T-cell (primary cell): ENCODE measurements around the gene WDCP. TPM values are rescaled to one million over a fixed set of nuclear protein-coding genes. Genes with fewer than 3 reads are reported as not detected.

Experiments used
- ATAC-seq, 4 experiments: fragments of 200-7000 bp in 3 of 4; fragments of 150-1000 bp in 1 of 4; cut with Tn5 transposase; replicated peaks in 1 of 4; 1 replicate in 3 of 4; 2 replicates in 1 of 4; pipeline ENCODE4 v1.10.0; 2021; ENCODE audit warnings: moderate library complexity in 3 of 4, mild to moderate bottlenecking in 2 of 4, moderate number of reproducible peaks in 1 of 4
- CTCF ChIA-PET, 2 donors: fragments of 300-600 bp; sonication (Branson Sonifier 250); formaldehyde crosslinking; loops; one replicate each; lab custom pipeline; 2022; ENCODE audit warnings: antibody characterized with exemption in 2 of 2; lab: Charles Lee
- POLR2A ChIA-PET, 2 donors: fragments of 300-600 bp; sonication (Branson Sonifier 250); formaldehyde crosslinking; loops; one replicate each; lab custom pipeline; 2022; ENCODE audit warnings: antibody characterized with exemption in 2 of 2; lab: Charles Lee
- DNase-seq, 35 experiments: peaks; one replicate each; pipeline versions ENCODE4 v3.0.0 to v3.0.0-alpha.2; 2013 to 2023
- H3K27ac ChIP-seq: one replicate; pipeline ENCODE4 v1.5.1; 2013; ENCODE audit warnings: low read length
- H3K27me3 ChIP-seq, 2 experiments: replicated peaks in 1 of 2; 1 replicate in 1 of 2; 2 replicates in 1 of 2; pipeline versions ENCODE4 v1.6.1 to v1.7.0; 2013; ENCODE audit warnings: low read length in 1 of 2, mixed read lengths in 1 of 2; ENCODE audit not compliant: control insufficient read depth in 2 of 2, insufficient read depth in 2 of 2; ENCODE audit errors: extremely low read depth in 1 of 2
- H3K36me3 ChIP-seq, 2 donors: 1 replicate in 1 of 2; 2 replicates in 1 of 2; pipeline versions ENCODE4 v1.6.1 to v1.7.0; 2013; ENCODE audit warnings: low read length in 1 of 2; ENCODE audit not compliant: control insufficient read depth in 2 of 2, insufficient read depth in 1 of 2; ENCODE audit errors: extremely low read depth in 1 of 2
- H3K4me1 ChIP-seq, 2 experiments: 1 replicate in 1 of 2; 2 replicates in 1 of 2; pipeline versions ENCODE4 v1.6.1 to v1.7.0; 2013; ENCODE audit warnings: low read length in 2 of 2, mixed read lengths in 1 of 2; ENCODE audit not compliant: insufficient read depth in 2 of 2, control insufficient read depth in 1 of 2; ENCODE audit errors: extremely low read depth in 1 of 2
- H3K4me3 ChIP-seq, 2 donors: 1 replicate in 1 of 2; 2 replicates in 1 of 2; pipeline versions ENCODE4 v1.5.1 to v1.7.0; 2013; ENCODE audit warnings: mild to moderate bottlenecking in 2 of 2, low read length in 1 of 2, moderate library complexity in 1 of 2; ENCODE audit not compliant: control insufficient read depth in 1 of 2; ENCODE audit errors: extremely low read depth in 1 of 2
- H3K9me3 ChIP-seq: 2 replicates; pipeline ENCODE4 v1.7.0; 2013
- H3K27ac Mint-ChIP-seq, 2 donors: one replicate each; pipeline ENCODE4 v1.8.0; 2020 to 2021; ENCODE audit warnings: mild to moderate bottlenecking in 2 of 2, mixed read lengths in 2 of 2
- H3K27me3 Mint-ChIP-seq, 2 donors: one replicate each; pipeline ENCODE4 v1.8.0; 2021 to 2022; ENCODE audit warnings: mixed read lengths in 2 of 2
- H3K36me3 Mint-ChIP-seq: one replicate; pipeline ENCODE4 v1.8.0; 2021; ENCODE audit warnings: mixed read lengths
- H3K4me1 Mint-ChIP-seq, 3 donors: one replicate each; pipeline ENCODE4 v1.8.0; 2020 to 2022; ENCODE audit warnings: mixed read lengths in 3 of 3, mild to moderate bottlenecking in 1 of 3
- H3K4me3 Mint-ChIP-seq, 3 donors: one replicate each; pipeline ENCODE4 v1.8.0; 2020 to 2022; ENCODE audit warnings: mild to moderate bottlenecking in 3 of 3, mixed read lengths in 3 of 3, moderate library complexity in 3 of 3
- H3K9me3 Mint-ChIP-seq, 3 donors: one replicate each; pipeline ENCODE4 v1.8.0; 2020 to 2022; ENCODE audit warnings: mixed read lengths in 3 of 3
- WGBS: methylation state at CpG from one replicate; pipeline ENCODE4 v1.1.5; 2013; ENCODE audit warnings: missing lambda C conversion rate; ENCODE audit not compliant: insufficient coverage; 5-methylcytosine and 5-hydroxymethylcytosine counted together
- total RNA-seq, 35 experiments: library from RNA in 6 of 35; stranded (reverse) in 6 of 35; fragments of 120-200 nt in 1 of 35; gene quantifications; one replicate each; pipeline versions ENCODE4 v1.2.1 to v1.2.4 and lab custom pipeline; 2013 to 2026

Gene WDCP
- total RNA-seq, 5 donors from 2014 or later (not counting 1 experiment from before 2014, with no cell fraction given): 6.1 to 18.9 (median 18.2) TPM

DNA sequence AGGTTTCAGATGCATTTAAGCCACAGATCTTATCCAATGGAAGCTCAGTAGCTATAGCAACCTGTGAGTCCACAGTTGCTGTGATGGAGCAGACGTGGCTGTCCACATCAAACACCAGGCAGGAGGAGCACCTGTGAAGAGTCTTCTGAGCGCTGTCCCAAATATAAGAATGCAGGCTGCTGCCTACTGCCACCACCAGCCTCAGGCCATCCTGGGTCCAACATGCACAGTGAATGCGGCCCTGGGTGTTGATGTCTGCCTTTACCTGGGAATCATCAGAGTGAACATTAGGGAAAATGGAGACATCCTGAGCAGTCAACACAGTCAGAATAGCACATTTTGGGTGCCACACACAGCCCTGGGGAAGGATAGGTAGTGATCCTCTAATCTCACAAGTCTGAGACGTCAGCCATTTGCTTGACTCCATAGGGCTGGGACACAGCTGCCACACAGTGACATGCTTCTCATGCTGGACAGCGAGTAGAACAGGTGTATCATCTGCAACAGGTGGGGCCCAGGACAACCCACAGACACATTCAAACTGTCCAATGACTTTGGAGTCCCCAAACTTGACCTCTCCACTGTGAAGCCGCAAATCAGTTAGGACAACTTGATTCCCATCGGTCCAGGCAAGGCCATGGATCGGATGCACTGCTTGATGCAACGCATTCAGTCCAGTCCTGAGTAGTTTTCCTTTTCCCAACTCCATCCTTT lies 8.2 kb downstream of the WDCP start:
- H3K4me3 ChIP-seq: no peak overlapping the region
- Mint-ChIP-seq H3K27me3 (no peaks in the 10 kb centered on the region), H3K4me3 (no peak overlapping the region), H3K36me3 (peaks cover 31% of the 10 kb centered on the region), H3K9me3 (no peaks in the 10 kb centered on the region), H3K4me1 (peaks cover 12 to 37% (median 30%) of the 10 kb centered on the region in 3 donors), H3K27ac (no peak overlapping the region)
- ChIA-PET POLR2A (interaction anchor here in 1 of 2 donors (0.7 kb wide), 1 partner anchor 54 kb away, joined by 5 read pairs; no protein-coding TSS in a partner anchor), CTCF (no interaction called here)
- no peaks in the 10 kb centered on the region for H3K27me3 ChIP-seq
- H3K9me3 ChIP-seq: no peaks in the 10 kb centered on the region
- H3K36me3 ChIP-seq: peaks cover 13 to 28% of the 10 kb centered on the region in 2 donors
- H3K27ac ChIP-seq: no peak overlapping the region
- peaks cover 0 to 4% of the 10 kb centered on the region in 2 experiments for H3K4me1 ChIP-seq
- WGBS: 96% methylated on average over 4 of the region's 9 CpGs
- ATAC-seq (no peak), DNase-seq (no peak)

DNA sequence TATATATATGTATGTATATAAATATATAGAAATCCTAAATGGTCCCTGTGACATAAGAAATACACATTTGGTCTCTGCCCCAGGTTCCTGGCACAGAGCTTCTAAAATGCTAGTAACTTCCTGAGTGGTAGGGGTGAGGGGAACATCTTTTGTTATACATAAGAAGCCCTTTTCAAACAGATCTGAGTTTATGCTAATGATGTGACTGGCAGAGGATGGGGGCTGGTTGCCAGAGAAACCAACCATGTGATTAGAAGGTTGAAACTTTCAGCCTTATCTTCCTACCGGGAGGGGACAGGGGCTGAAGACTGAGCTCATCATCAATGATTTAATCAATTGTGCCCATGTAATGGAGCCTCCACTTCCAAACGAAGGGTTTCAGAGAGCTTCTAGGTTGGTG lies 21.0 kb downstream of the WDCP start:
- H3K36me3 ChIP-seq: peaks cover 14 to 43% of the 10 kb centered on the region in 2 donors
- H3K9me3 Mint-ChIP-seq: no peaks in the 10 kb centered on the region
- H3K4me3 Mint-ChIP-seq: no peak overlapping the region
- no peaks in the 10 kb centered on the region for H3K4me1 Mint-ChIP-seq
- H3K27ac ChIP-seq: no peak overlapping the region
- POLR2A ChIA-PET: no interaction called here
- H3K9me3 ChIP-seq: no peaks in the 10 kb centered on the region
- H3K36me3 Mint-ChIP-seq: peaks cover 55% of the 10 kb centered on the region
- H3K4me3 ChIP-seq: no peak overlapping the region
- peaks cover 0 to 2% of the 10 kb centered on the region in 2 experiments for H3K27me3 ChIP-seq
- no peak for ATAC-seq
- CTCF ChIA-PET: interaction anchor here in 1 of 2 donors (0.5 kb wide), 2 partner anchors 9 to 17 kb away, joined by 3 read pairs; no protein-coding TSS in a partner anchor
- H3K27me3 Mint-ChIP-seq: no peaks in the 10 kb centered on the region
- H3K4me1 ChIP-seq: no peaks in the 10 kb centered on the region
- H3K27ac Mint-ChIP-seq: no peak overlapping the region
- no peak for DNase-seq
- 20% methylated on average over 1 of the region's 2 CpGs for WGBS

DNA sequence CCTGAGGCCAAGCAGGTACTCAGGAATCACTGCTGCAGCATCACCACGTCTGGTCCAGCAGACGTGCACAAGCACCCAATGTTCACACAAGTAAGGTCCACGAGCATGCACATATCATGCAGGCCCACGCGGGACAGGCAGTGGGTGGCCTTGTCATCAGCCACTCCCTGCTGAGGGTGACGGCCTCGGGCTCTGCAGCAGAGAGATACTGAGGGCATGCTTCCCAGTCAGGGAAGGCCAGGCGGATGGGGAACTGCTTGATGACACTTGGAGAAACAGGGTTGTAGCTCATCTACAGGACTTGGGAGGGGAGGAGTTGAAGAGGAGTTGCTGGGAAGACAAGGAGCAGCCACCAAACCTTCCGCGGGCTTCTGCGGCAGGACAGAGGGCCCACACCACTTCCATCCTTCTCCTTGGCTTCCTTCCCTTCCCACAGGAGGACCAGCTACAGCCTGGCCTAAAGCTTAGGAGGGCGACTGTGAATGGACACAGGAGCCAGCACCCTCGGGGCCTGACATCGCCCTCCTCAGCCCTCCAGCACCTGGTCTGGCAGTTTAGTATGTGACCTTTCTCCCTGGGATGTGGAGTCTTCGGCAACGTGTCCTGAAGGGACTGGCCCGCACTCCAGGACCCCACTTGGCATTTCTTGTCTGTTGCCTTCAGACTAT lies 22.1 kb downstream of the WDCP start:
- ChIA-PET CTCF (no interaction called here), POLR2A (no interaction called here)
- peaks cover 12 to 32% of the 10 kb centered on the region in 2 donors for H3K36me3 ChIP-seq
- ATAC-seq: no peak
- no peaks in the 10 kb centered on the region for H3K27me3 Mint-ChIP-seq
- H3K4me3 ChIP-seq: no peak overlapping the region
- peaks cover 47% of the 10 kb centered on the region for H3K36me3 Mint-ChIP-seq
- H3K9me3 Mint-ChIP-seq: no peaks in the 10 kb centered on the region
- no peak overlapping the region for H3K27ac Mint-ChIP-seq
- H3K4me1 Mint-ChIP-seq: no peaks in the 10 kb centered on the region
- no peak overlapping the region for H3K27ac ChIP-seq
- 98% methylated on average over 15 of the region's 17 CpGs for WGBS
- H3K9me3 ChIP-seq: no peaks in the 10 kb centered on the region
- H3K4me3 Mint-ChIP-seq: no peak overlapping the region
- no peaks in the 10 kb centered on the region for H3K4me1 ChIP-seq
- DNase-seq: no peak
- peaks cover 0 to 2% of the 10 kb centered on the region in 2 experiments for H3K27me3 ChIP-seq

DNA sequence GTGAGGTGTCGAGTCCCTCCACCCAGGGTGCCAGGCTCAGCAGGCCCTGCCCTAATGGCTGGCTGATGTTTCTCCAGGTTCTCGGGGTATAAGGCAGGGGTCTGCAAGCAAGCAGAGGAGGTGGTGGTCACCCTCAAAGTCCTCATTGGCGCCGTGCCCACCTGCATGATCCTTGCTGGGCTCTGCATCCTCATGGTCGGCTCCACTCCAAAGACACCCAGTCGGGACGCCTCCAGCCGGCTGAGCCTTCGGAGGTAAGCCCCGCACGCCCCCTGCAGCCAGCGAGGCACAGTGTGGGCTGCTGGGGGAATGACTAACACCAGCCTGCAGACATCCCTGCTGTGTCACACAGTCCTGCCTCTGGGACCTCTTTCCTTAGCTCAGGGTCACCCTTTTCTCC lies 23.2 kb downstream of the WDCP start:
- ATAC-seq (no peak), DNase-seq (no peak)
- Histone ChIP-seq H3K27ac (no peak overlapping the region), H3K4me1 (no peaks in the 10 kb centered on the region), H3K9me3 (no peaks in the 10 kb centered on the region), H3K27me3 (peaks cover 0 to 2% of the 10 kb centered on the region in 2 experiments), H3K36me3 (peaks cover 6 to 21% of the 10 kb centered on the region in 2 donors), H3K4me3 (no peak overlapping the region)
- Mint-ChIP-seq H3K9me3 (no peaks in the 10 kb centered on the region), H3K36me3 (peaks cover 36% of the 10 kb centered on the region), H3K27ac (no peak overlapping the region), H3K27me3 (no peaks in the 10 kb centered on the region), H3K4me3 (no peak overlapping the region), H3K4me1 (no peaks in the 10 kb centered on the region)
- 96% methylated on average over 7 of the region's 12 CpGs for WGBS
- POLR2A ChIA-PET: no interaction called here
- CTCF ChIA-PET: interaction anchor here in 1 of 2 donors (0.5 kb wide), 1 partner anchor 64 kb away, joined by 4 read pairs; no protein-coding TSS in a partner anchor

DNA sequence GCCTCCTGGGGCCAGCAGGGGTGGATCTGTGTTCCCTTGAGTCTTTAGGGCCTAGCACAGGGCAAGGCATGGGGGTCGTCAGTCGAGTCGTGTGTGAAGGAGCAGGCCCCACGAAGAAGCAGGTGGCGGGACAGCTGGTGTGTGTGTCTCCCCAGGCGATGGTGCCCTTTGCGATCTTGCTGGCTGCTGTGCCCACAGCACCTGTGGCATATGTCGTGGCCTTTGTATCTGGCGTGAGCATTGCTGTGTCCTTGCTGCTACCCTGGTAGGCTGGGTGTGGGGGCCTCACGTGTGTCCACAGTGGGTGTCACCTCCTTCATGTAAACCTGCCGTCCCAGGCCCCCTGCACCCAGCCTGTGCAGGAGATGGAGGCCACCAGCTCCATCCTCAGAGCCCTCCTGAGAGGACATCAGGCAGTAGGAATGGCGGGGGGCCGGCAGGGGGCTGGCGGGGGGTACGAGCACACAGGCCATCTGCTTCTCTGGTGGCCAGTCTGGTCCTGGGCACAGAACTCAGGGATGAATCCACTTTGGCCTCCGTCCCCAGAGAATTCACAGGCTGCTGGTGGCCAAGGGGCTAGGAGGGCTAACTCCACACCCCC lies 24.1 kb downstream of the WDCP start:
- WGBS: 91% methylated on average over 15 of the region's 16 CpGs
- ChIA-PET CTCF (no interaction called here), POLR2A (no interaction called here)

DNA sequence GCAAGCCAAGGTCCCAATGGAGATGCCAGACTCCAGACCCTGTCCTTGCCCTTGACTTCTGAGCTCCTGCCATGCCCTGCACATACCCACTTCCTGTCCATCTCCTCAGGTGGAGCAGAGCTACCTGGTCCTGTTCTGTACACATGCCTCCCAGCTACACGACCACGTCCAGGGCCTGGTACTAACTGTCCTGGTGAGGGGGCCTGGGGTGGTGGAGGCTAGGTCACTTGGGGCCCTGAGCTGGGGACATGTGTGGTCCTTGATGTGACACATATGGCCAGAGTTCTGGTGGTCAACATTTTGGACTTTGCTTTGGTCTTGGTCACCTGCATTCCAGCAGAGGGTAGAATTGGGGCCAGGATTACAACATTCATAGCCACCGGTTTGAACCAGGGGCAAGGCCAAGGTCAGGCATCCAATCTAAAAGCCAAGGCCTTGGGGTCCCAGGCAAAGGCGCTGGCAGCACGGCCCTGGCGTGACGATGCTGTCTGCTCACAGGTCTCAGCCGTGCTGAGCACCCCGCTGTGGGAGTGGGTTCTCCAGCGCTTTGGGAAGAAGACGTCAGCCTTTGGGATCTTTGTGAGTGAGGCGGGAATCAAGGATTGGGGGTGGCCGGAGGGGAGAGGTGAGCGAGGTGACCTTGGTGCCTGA lies 24.7 kb downstream of the WDCP start:
- Histone ChIP-seq H3K4me3 (no peak overlapping the region), H3K27ac (no peak overlapping the region), H3K4me1 (no peaks in the 10 kb centered on the region), H3K27me3 (peaks cover 0 to 2% of the 10 kb centered on the region in 2 experiments), H3K9me3 (no peaks in the 10 kb centered on the region), H3K36me3 (peaks cover 6 to 21% of the 10 kb centered on the region in 2 donors)
- Mint-ChIP-seq H3K27me3 (no peaks in the 10 kb centered on the region), H3K27ac (no peak overlapping the region), H3K4me1 (no peaks in the 10 kb centered on the region), H3K9me3 (no peaks in the 10 kb centered on the region), H3K36me3 (peaks cover 26% of the 10 kb centered on the region), H3K4me3 (no peak overlapping the region)
- ChIA-PET CTCF (no interaction called here), POLR2A (no interaction called here)
- WGBS: 95% methylated on average over 14 of the region's 14 CpGs
- ATAC-seq (no peak), DNase-seq (no peak)

More for the DNA sequence above, 24.1 kb downstream of the WDCP start:
- Mint-ChIP-seq H3K9me3 (no peaks in the 10 kb centered on the region), H3K27ac (no peak overlapping the region), H3K27me3 (no peaks in the 10 kb centered on the region), H3K36me3 (peaks cover 30% of the 10 kb centered on the region), H3K4me1 (no peaks in the 10 kb centered on the region), H3K4me3 (no peak overlapping the region)
- Histone ChIP-seq H3K4me3 (no peak overlapping the region), H3K9me3 (no peaks in the 10 kb centered on the region), H3K27ac (no peak overlapping the region), H3K27me3 (peaks cover 0 to 2% of the 10 kb centered on the region in 2 experiments), H3K36me3 (peaks cover 6 to 21% of the 10 kb centered on the region in 2 donors), H3K4me1 (no peaks in the 10 kb centered on the region)
- ATAC-seq (no peak), DNase-seq (no peak)
